ENCODE measurements around the gene CORO2B.

The CORO2B gene

DNA sequence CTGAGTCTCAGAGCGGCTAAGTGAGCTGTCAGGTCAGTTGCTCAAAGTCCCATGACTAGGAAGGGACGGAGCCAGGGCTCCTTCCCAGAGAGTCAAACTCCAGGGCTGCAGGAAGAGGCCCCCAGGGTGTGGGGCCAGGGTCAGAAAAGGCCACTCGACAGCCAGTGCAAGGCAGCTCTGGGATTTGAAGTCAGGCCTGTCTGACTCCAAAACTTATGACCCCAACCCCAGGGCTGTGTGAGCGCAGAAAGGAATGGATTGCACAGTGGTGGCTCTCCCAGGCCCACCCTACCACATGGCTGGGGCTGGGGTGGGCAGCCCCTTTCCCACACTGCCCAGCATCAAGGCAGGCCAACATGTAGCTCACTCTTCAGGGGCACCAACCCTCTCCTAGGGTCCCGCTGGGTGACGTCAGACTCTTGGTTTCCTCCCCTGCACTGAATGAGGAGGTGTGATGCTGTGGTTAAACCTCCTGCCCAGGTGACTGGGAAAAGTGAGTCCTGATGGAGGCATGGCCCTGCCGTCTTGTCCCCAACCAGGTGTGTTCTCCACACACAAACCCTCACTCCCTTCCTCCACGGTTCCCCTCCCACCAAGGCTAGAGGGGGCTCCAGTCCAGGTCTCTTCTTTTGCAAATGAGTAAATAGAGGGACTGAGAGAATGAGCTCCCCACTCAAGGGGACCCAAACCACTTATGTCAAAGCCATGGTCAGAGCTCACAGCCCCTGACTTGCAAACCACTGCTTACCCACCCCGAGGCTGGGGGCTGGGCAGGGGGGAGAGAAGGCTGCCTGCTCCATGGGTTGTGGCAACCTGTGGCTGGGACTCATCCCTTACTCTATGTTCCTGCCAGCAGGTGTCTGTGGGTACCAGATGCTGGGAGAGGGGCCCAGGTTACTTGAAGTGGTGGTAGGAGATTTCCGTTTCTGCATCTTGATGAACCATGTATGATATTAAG is 23.8 kb upstream of the CORO2B start:
- no peak for DNase-seq

DNA sequence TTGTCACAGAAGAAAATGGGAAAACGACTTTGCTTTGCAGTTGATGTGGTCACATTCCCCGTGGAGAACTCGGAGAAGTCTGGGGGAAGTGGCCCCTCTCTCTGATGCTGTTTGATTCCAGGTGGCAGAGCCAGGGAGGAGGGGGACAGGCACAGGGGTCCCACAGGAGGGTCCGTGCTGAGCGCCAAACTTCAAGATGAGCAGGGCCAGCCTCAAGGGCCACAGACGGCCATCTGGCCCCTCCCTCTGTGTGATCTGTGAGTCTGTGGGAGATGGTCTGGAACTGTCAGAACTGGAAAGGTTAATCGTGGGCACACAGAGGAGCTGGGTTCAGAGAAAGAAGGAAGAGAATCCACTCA is 23.1 kb upstream of the CORO2B start:
- DNase-seq, result no peak

DNA sequence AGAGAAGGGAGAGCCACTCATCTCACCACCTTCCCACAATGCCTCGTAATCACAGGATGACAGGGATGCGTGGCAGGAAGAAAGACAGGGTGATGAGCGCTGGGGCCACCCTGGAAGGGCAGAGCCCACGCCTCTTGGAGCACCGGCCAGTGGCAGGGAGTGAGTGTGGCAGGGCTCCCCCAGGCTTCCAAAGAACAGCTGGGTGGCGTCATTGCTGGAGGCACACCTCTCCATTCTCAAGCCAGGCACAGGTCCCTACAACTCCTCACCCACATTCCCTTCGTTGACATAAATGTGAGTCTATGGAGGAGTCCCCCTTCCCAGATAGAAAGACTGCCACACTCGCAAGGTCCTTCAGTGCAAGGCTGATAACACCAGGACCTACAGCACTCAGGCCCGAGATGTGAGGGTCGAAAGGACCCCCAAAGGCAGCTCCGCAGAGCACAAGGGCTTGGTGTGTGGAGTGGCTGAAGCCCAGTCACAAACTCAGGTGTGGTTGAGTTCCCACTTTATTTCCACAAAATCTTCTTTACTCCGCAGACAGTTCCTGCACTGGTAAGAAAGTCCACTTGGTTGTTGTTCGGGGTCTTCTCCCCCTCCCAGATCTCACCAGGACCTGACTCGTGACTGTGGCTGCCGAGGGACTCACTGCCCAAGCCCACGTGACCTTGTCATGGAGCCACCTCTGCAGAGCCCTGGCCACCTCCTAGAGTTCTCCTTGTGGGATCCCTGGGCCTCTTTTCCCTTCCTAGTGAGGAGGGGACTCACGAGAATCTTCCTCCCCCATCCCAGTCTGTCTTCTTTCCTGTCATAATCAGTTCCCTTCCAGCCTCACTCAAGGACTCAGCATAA is 22.4 kb upstream of the CORO2B start:
- no peak for DNase-seq

DNA sequence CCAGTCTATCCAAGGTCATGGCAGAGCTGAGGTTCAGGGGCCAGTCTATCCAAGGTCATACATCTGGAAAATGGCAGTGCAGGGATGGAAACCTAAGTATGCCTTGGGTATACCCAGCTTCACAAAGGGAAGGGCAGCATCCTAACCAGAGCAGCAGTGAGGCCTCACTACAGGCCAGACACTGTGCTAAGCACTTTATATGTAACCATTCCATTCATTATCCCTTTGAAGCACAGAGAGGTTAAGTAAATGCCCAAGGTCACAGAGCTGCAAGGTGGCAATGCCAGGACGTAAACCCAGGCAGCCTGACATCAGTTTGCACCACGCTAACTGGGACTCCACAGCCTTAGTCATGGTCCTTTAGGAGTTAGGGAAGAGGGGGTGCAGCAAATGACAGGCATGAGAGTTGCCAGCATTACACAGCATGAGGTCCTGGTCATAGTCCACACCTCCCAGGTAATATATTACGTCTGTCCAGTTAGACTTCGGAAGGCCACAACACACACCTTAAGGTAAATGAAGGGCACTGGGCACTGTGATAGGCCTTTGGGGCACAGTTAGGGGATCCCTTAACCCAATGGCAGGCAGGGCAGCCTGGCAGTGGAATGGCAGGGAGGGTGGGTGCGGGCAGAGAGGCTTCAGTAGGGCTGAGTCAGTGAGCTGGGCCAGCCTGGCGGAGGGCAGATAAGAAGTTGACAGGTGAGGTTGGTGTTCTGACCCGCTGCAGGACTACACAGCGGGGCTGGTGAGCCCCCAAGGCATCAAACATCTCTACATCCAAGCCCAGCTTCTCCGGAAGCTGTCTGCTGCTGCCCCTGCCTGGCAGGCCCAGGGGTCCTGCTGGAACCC is 21.1 kb upstream of the CORO2B start:
- DNase-seq, result no peak

DNA sequence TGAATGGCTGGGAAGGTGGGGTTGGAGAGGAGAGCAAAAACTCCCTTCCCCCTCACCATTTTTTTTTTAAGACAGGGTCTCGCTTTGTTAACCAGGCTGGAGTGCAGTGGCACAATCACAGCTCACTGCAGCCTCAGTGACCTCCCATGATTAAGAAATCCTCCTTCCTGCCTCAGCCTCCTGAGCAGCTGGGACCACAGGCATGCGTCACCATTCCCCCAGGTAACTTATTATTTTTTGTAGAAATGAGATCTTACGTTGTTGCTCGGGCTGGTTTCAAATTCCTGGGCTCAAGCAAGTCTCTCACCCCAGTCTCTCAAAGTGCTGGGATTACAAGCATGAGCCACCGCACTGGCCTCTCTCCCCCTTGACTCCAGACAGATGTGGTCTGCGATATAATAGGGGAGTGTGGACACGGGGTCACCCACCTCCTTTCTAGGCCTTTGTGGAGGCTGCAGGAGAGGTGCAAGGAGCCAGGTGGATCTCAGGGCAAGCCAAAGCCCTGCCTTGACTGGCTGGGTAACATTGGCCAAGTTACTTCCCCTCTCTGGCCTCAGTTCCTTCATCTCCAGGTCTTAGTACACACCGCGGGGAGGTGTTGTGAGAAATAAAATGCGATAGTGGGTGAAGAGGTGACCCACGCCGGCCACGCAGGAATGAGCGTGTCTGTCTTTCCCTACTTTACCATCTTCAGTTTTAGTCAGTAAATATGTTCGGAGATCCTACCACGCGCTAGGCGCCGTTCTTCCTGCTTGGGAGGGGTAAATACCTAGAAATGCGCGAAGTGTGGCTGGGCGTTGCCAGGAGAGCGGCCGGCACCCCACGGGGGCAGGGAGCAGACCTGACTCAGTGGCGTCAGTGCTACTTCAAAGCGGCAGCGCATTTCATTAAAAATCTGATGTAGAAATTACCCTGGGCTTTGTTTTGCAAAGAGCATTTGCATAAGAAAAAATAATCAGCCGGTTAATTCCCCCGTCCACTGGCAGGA is 20.2 kb upstream of the CORO2B start:
- DNase-seq, result no peak

DNA sequence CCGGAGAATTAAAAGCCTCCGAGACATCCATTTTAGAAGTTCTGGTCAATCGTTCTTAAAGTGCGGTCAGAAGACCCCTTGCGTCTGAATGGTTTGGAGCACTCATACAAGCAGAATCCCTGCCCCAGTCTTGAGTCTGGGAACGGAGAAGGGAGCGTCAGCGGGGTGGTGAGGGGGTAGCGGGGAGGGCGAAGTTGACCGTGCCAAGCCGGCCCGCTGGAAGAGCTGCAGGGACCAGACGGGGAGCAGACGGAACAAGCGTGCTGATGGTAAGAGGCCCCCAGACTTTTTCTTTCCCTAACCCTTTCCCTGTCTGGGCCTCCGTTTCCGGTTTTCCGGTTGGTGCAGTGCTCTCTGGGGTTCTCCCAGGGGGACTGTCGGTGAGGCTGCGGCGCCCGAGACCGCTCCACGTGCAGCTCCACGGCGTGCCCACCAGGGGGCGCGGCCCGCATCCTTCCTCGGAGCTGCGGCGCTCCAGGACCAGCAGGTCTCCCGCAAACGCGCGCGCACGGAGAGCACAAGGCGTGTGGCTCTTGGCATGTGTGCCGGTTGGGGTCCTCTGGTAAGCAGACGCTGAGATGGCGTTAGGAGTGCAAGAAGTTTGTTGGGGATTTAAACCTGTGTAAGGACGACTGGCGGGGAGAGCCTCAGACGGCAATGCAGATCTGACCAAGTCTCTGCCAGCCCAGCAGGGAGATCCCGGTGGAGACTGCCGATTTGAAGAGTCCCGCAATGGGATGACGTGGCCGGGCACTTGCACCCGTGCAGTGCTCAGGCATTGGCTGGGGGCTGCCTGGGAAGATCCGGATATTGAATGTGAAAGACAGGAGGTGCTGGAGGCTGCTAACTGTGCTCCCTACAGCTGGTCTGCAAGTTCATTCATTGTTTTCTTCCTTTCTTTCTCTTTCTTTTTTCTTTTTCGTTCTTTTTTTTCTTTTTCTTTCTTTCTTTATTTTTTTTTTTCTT is 19.2 kb upstream of the CORO2B start:
- DNase-seq, result peak; percentile 64 to 66

DNA sequence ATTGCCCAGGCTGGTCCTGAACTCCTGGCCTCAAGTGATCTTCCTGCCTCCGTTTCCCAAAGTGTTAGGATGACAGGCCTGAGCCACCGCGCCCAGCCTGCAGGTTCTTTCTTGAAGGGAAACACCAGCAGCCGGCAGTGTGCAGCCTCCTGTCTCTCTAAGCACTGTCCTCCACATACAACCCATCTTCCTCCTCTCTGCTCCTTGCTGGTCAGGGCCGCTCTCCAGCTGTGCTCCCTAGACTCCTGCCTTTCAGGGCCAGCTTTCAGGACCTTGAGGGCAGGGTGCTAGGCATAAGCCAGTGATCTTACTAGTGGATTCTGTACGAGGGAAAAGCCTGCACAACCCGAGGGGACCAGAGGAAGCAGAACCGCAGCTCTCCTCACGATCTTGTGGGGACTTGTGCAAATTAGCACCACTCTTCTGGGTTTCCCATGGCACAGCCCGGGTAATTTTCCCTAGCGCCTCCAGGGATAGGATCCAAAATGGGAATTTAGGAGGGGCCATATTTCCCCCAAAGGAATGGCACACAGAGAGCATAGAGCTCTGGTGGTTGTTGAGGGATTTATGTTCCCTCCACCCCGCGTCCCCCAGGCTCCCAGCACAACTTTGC is 18.2 kb upstream of the CORO2B start:
- DNase-seq, result no peak

DNA sequence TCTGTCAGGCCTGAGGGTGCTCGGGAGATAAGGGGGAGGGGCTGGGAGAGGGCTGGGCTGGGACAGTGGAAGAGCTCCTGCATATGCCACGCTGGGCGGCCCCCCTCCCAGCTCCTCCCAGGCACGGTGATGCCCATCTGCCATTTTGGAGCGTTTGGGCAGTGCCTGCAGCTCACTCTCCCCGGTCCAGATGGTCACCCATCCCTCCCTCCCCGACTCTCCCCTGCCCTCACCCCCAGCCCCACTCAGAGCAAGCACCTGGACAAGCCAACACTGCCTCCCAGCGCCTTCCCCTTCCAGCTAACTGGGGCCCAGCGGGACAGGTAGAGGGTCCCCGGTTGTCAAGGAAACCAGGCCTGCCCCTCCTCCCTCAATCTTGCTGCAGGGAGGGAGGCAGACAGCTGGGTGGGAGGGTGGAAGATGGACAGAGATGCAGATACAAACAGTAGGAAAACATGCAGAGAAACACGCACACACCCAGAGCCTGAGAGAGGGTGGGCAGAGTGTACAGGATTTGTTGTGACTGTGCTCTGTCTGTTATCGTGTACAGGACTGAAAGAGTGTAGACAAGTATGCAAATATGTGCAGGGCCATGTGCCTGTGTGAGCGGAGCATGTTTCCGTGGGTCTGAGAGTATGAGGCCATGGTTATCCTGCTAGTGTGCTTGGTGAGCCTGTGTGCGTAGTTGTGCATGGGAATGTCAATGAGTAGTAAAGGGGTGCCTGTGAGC is 17.5 kb upstream of the CORO2B start:
- no peak for DNase-seq

DNA sequence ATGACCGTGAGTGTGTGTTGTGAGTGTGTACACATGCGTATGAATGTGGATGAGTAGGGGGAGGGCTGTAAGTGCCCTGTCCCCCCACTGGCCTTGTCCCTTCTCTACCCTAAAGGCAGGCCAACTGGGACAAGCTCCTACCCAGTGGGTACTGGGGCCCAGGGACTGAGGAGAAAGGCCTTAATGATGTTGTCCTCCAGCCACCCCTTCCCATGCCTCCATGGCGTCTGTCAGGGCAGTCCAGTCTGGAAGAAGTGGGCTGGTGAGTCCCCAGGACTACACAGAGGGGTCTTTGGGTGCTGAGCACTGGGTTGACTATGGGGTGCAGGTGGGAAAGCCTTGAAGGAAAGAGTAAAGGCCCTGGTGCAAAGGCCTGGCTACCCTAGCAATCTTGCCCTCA is 16.9 kb upstream of the CORO2B start:
- no peak for DNase-seq

DNA sequence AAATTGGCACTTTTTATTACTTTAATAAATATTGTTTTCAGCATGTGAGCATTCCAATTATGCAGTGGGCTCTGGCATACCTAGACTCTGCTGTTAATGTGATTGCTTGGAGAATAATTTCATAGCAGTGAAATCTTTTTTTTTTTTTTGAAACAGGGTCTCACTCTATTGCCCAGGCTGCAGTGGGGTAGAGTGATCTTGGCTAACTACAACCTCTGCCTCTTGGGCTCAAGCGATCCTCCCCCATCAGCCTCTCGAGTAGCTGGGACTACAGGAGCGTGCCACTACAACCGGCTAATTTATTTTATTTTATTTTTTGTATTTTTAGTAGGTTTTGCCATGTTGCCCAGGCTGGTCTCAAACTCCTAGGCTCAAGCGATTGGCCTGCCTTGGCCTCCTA is 14.6 kb upstream of the CORO2B start:
- DNase-seq, result no peak

DNA sequence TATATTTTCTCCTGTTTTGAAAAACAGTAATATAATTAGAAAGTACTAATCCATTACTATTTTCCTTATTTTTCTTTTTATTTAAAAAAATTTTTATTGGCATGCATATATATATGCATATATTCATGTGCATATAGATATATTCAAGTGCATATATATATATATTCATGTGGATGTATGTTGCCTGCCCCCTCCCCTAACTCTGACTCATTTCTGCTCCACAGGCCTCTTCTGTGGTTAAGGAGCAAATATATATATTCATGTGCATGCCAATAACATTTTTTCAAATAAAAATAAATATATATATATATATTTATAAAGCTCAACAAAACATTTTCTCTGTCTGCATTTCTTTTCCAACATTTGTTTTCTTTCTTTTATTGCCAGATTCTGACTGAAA is 13.6 kb upstream of the CORO2B start:
- DNase-seq, result no peak

DNA sequence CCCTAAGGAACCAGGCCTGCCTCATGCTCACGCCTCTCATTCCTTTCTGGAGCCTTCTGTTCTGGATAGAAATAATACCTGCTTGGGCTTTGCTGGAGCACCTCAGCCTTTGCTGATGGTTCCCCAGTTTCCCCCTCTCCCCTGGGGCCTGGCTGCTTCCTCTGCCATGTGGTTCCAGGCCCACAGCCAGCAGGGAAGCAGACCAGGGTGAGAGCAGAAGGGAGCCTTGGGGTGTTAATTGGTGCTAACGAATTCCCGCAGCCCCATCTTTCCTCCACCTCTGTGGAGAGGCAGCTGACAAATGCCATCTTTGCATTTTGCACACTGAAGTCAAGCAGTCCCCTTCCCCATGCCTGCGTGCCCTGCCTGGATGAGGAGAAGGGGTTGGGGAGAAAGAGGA is 13.1 kb upstream of the CORO2B start:
- DNase-seq, result no peak

DNA sequence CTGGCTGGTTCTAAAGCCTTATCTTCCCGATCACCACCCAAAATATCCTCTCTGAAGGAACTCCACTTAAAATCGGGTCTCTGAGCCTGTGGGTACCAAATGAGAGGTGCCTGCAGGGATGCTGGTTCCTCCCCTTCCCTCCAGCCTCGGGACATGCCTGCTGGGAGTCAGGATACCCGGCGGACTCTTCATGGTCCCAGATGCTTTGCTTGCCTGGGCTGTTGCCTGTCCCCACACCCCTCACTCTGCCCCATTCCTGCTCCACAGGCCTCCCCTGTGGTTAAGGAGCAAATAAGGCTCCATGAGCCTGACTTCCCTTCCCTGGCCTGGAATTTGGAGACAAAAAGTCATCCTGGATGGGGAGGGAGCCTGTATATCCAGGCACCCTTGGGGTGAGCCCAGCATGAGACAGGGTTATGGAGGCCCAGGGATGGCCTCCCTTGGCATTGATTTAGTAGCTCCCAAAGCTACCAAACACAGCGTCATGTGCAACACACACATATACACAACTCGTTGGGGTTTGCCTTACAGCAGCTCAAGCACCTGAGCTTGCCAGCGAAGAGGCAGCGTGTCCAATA is 12.3 kb upstream of the CORO2B start:
- no peak for DNase-seq

DNA sequence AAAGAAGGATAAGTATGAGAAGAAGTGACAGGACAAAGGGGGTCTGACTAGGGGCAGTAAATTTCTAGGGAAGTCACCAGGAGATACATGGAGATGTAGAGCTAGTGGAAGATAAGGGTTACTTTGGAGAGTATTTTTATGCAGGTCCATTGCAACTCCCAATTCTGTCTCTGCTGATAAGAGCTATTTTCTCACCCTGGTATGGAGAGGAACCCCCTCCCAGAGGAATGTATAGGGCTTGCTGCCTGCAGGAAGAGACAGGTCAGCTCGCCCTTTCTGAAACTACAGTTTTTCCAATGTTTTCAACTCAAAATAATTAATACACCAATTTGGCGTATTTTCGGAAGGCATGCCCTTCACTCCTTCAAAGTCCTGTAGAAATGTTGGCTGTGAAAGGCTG is 11.4 kb upstream of the CORO2B start:
- DNase-seq, result no peak

DNA sequence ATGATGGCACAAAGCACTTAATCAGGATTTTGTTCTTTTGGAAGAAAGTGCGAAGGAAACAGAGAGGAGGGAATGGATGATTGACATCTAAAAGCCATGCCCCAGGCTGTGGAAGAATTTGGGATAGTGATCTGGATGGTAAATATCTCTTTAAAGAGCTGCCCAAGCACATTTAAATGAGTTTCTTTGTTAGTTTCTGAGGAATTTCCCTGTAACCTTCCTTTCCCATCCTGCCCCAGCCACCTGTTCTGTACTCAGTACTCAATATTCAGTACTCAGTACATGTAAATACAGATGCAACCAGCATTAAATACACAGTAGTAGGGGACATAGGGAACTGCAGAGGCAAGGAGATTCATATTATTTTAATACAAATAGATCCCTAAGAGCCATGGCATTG is 7.8 kb upstream of the CORO2B start:
- no peak for DNase-seq

DNA sequence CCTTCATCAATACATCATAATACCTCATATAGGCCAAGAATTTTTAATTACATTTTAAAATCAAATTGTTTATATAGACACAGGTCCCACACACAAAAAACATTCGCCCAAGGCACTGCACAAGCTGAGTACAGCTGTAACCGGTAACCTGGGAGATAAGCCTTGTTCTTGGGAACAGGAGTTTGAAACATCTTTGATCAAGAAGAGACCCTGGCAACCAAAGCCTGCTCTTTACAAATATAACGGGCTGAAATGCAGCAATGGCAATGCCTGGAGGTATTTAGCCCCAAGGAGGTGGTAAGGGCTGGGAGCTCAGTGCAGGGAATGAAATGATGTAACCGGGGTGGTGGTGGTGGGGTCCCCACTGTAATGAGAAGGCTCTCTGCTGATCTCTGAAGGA is 7.2 kb upstream of the CORO2B start:
- DNase-seq, result no peak

DNA sequence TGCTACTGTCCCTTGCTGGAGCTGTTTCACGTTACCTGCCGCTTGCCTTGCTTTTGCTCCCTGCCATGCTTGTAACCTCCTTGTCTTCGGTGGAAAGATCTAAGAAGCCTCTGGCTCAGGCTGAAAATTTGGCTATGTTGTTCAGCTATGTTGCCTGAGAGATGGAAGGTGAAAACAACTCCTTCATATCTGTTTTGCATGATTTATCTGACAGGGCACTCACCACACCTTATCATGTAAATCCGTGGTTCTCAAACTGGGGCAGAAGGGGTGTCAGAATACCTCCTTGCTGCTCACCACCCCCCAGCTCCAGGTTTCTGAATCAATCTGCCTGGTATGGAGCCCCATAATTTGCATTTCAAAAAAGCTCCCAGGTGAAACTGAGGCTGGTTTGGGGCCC is 6.5 kb upstream of the CORO2B start:
- no peak for DNase-seq

DNA sequence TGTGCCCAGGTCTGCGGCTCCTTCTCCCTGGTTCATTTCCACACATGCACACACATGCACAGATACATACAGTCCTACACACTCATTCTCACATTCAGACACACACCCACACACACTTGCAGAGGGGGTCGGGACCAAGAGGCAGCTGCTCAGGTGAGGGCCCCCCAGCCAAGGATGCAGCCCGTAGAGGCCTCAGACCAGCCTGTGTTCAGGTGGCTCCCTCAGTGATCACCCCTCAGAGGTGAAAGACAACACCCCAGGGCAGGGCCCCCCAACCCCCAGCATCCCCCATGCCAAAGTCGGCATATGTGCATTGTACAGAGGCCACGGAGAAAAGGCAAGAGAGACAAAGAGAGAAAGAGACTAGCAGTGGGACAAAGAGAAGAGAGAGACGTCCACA is 5.9 kb upstream of the CORO2B start:
- DNase-seq, result no peak

DNA sequence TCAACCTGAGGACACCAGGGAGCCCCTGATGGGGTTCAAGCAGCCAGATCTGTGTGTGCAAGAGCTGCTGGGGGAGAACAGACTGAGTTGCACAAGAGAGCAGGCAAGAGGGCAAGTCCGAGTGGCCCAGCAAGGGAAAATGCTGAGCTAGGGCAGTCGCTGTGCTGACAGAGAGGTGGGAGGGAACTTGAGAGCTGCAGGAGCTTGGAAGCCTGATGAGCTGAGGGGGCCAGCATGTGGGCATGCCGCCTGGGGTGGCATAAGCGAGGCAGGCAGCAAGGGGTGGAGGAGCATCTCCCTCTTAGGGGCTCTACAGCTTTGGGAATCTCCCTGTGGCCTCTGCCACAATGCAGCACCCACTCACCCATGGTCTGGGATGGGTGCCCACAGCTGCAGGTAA is 4.7 kb upstream of the CORO2B start:
- DNase-seq, result no peak

Data from activated CD4-positive, alpha-beta T cell treated with anti-CD3 and anti-CD28 coated beads for 4 hours (primary cell).